HCT116 (cell line): ENCODE data around the gene KLHL18. TPM values are rescaled to one million over a fixed set of nuclear protein-coding genes. Genes with fewer than 3 reads are reported as not detected.

Source experiments
- ATAC-seq: fragments of 200-7000 bp; cut with Tn5 transposase; 2 replicates; pipeline ENCODE4 v1.9.1; 2020; ENCODE audit warnings: mild to moderate bottlenecking, moderate library complexity
- BruUV-seq: library from RNA; stranded (reverse); fragments of 400-500 nt; replicated peaks from 2 replicates; lab custom pipeline; 2021; lab: Mats Ljungman, UMichigan
- CTCF ChIA-PET: fragments of 300-600 bp; sonication (Branson Sonifier 250); formaldehyde crosslinking; loops from one replicate; lab custom pipeline; 2021; ENCODE audit warnings: antibody characterized with exemption; lab: Charles Lee
- POLR2A ChIA-PET: fragments of 300-600, 350-600 bp; sonication (Branson Sonifier 250); formaldehyde crosslinking; loops from one replicate; lab custom pipeline; 2021; ENCODE audit warnings: antibody characterized with exemption; lab: Charles Lee
- RAD21 ChIA-PET, 2 experiments: fragments of 300-600 bp; sonication (Branson Sonifier 250); formaldehyde crosslinking; loops; one replicate each; lab custom pipeline; 2023; ENCODE audit warnings: low total read pairs in 2 of 2; ENCODE audit not compliant: uncharacterized antibody in 2 of 2, unreplicated experiment in 2 of 2, low non-redundant PET in 1 of 2; lab: Charles Lee
- DNase-seq: peaks from one replicate; pipeline ENCODE4 v3.0.0-alpha.2; 2010; ENCODE audit warnings: low read depth, low spot score
- H2AFZ ChIP-seq: fragments of 200-600 bp; shearing (Covaris generic), sonication (generic); 2 replicates; pipeline ENCODE4 v1.6.1; 2017; ENCODE audit warnings: low read depth, mixed run types, mixed read lengths, antibody characterized with exemption, low read length; ENCODE audit not compliant: poor library complexity, severe bottlenecking
- H3K27ac ChIP-seq: 2 replicates; pipeline ENCODE4 v1.5.1; 2012; ENCODE audit warnings: low read depth, low read length
- H3K27me3 ChIP-seq: fragments of 200-600 bp; sonication (generic); 2 replicates; pipeline ENCODE4 v1.6.1; 2016; ENCODE audit warnings: mixed run types, low read length, mixed read lengths; ENCODE audit not compliant: insufficient read depth
- H3K36me3 ChIP-seq, 2 experiments: fragments of 200-500 bp in 1 of 2; fragments of 200-600 bp in 1 of 2; sonication (Bioruptor generic) in 1 of 2; sonication (generic) in 1 of 2; 2 replicates each; pipeline versions ENCODE4 v1.5.1 to v1.6.1; 2014 to 2016; ENCODE audit warnings: low read length in 2 of 2, inconsistent platforms in 1 of 2, mixed read lengths in 1 of 2, mixed run types in 1 of 2; ENCODE audit not compliant: insufficient read depth in 2 of 2, control insufficient read depth in 1 of 2
- H3K4me1 ChIP-seq, 2 experiments: fragments of 200-600 bp in 1 of 2; sonication (generic) in 1 of 2; 2 replicates each; pipeline versions ENCODE4 v1.5.1 to v1.6.1; 2012 to 2017; ENCODE audit warnings: low read length in 2 of 2, inconsistent platforms in 1 of 2, mild to moderate bottlenecking in 1 of 2, mixed read lengths in 1 of 2, mixed run types in 1 of 2, moderate library complexity in 1 of 2; ENCODE audit not compliant: insufficient read depth in 2 of 2, control insufficient read depth in 1 of 2
- H3K4me2 ChIP-seq: fragments of 200-600 bp; sonication (generic); 2 replicates; pipeline ENCODE4 v1.6.1; 2017; ENCODE audit warnings: mixed run types, low read length, mixed read lengths
- H3K4me3 ChIP-seq, 2 experiments: fragments of 200-600 bp in 1 of 2; sonication (generic) in 1 of 2; replicated peaks in 1 of 2; 2 replicates each; pipeline ENCODE4 v1.5.1; 2011 to 2016; ENCODE audit warnings: low read length in 2 of 2, control low read depth in 1 of 2, low read depth in 1 of 2, mild to moderate bottlenecking in 1 of 2, mixed read lengths in 1 of 2, mixed run types in 1 of 2
- H3K79me2 ChIP-seq: fragments of 200-600 bp; sonication (generic); 2 replicates; pipeline ENCODE4 v1.6.1; 2017; ENCODE audit warnings: mild to moderate bottlenecking, mixed run types, low read length, moderate library complexity, mixed read lengths; ENCODE audit not compliant: insufficient read depth
- H3K9ac ChIP-seq: fragments of 200-600 bp; sonication (generic); 2 replicates; pipeline ENCODE4 v1.6.1; 2016; ENCODE audit warnings: low read length, mixed read lengths
- H3K9me2 ChIP-seq: fragments of 200-600 bp; sonication (generic), shearing (Covaris generic); 2 replicates; pipeline ENCODE4 v1.6.1; 2017; ENCODE audit warnings: mixed run types, mild to moderate bottlenecking, moderate library complexity; ENCODE audit not compliant: insufficient read depth
- H3K9me3 ChIP-seq, 2 experiments: fragments of 200-500 bp in 1 of 2; fragments of 200-600 bp in 1 of 2; sonication (Bioruptor generic) in 1 of 2; sonication (generic) in 1 of 2; 2 replicates each; pipeline ENCODE4 v1.6.1; 2014 to 2017; ENCODE audit warnings: low read length in 2 of 2, mixed read lengths in 2 of 2, inconsistent platforms in 1 of 2, low read depth in 1 of 2, mild to moderate bottlenecking in 1 of 2, mixed run types in 1 of 2, moderate library complexity in 1 of 2; ENCODE audit not compliant: control insufficient read depth in 1 of 2, insufficient read depth in 1 of 2
- H4K20me1 ChIP-seq: fragments of 200-600 bp; sonication (generic), shearing (Covaris generic); 2 replicates; pipeline ENCODE4 v1.6.1; 2017; ENCODE audit warnings: mixed run types, mild to moderate bottlenecking, moderate library complexity; ENCODE audit not compliant: insufficient read depth
- CBX3 ChIP-seq: IDR thresholded peaks from 2 replicates; pipeline ENCODE4 v1.6.1; 2012; ENCODE audit warnings: low read depth
- EGR1 ChIP-seq: IDR thresholded peaks from 2 replicates; pipeline ENCODE4 v1.6.1; 2012; ENCODE audit warnings: low read depth
- FOSL1 ChIP-seq: IDR thresholded peaks from 2 replicates; pipeline ENCODE4 v1.6.1; 2012; ENCODE audit warnings: low read depth
- POLR2A ChIP-seq: IDR thresholded peaks from 2 replicates; pipeline ENCODE4 v1.7.0; 2011; ENCODE audit warnings: borderline replicate concordance; ENCODE audit not compliant: insufficient read depth, insufficient read length; ENCODE audit errors: extremely low read depth
- SP1 ChIP-seq: IDR thresholded peaks from 2 replicates; pipeline ENCODE4 v1.6.1; 2012; ENCODE audit warnings: low read depth
- SRF ChIP-seq: IDR thresholded peaks from 2 replicates; pipeline ENCODE4 v1.6.1; 2012; ENCODE audit warnings: low read depth
- ZNF274 ChIP-seq: fragments of 200-500 bp; sonication (Bioruptor generic); IDR thresholded peaks from 2 replicates; pipeline ENCODE4 v1.6.1; 2014; ENCODE audit warnings: mild to moderate bottlenecking, low read depth, low read length, inconsistent platforms
- intact Hi-C: fragments of 100-400 bp; cut with micrococcal nuclease; formaldehyde crosslinking; loops from 2 replicates; pipeline ENCODE4 v1.10.0; 2022
- total RNA-seq: library from RNA; stranded (reverse); gene quantifications from one replicate; pipeline ENCODE4 v1.2.1, GENCODE V29; 2021; ENCODE audit not compliant: unreplicated experiment
- TF ChIP-seq, protein P1 (sequence below), 3 experiments: fragments of 200-600 bp in 1 of 3; sonication (generic) in 1 of 3; IDR thresholded peaks in 2 of 3; conservative IDR thresholded peaks in 1 of 3; 2 replicates each; pipeline ENCODE4 v1.5.1; 2012 to 2017; ENCODE audit warnings: low read depth in 2 of 3, low read length in 2 of 3, antibody characterized with exemption in 1 of 3, borderline replicate concordance in 1 of 3, control low read depth in 1 of 3, mild to moderate bottlenecking in 1 of 3, mixed read lengths in 1 of 3, mixed run types in 1 of 3, moderate library complexity in 1 of 3; ENCODE audit not compliant: insufficient read depth in 1 of 3
- TF ChIP-seq, protein P2 (sequence below): IDR thresholded peaks from 2 replicates; pipeline ENCODE4 v1.6.1; 2011; ENCODE audit warnings: mild to moderate bottlenecking, low read length, moderate library complexity; ENCODE audit not compliant: insufficient replicate concordance; ENCODE audit errors: extremely low read depth
- TF ChIP-seq, protein P3 (sequence below): IDR thresholded peaks from 2 replicates; pipeline ENCODE4 v1.6.1; 2012

The KLHL18 gene
- total RNA-seq, 1 experiment from 2014 or later = 32.3 TPM

DNA sequence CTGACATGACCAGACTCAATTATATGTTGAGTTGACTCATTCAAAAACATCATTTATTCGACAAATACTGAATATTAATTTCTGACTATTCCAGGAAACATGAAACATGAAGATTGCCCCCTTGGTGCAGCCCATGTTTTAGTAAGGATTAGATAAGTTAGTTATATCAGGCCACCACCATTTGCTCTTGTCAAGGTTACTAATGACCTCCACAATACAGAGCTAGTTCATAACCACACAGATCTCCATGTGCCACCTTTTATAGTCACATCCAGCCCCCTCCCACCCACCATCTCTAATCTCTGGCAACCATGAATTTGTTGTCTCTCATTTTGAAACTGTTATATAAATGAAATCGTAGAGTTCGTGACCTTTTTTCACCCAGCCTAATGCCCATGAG, 15.7 kb downstream of the KLHL18 start (continued):
- TF ChIP-seq, protein P1, sequence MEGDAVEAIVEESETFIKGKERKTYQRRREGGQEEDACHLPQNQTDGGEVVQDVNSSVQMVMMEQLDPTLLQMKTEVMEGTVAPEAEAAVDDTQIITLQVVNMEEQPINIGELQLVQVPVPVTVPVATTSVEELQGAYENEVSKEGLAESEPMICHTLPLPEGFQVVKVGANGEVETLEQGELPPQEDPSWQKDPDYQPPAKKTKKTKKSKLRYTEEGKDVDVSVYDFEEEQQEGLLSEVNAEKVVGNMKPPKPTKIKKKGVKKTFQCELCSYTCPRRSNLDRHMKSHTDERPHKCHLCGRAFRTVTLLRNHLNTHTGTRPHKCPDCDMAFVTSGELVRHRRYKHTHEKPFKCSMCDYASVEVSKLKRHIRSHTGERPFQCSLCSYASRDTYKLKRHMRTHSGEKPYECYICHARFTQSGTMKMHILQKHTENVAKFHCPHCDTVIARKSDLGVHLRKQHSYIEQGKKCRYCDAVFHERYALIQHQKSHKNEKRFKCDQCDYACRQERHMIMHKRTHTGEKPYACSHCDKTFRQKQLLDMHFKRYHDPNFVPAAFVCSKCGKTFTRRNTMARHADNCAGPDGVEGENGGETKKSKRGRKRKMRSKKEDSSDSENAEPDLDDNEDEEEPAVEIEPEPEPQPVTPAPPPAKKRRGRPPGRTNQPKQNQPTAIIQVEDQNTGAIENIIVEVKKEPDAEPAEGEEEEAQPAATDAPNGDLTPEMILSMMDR (IDR thresholded peaks at IDR 0.05 in 2 of 3, conservative IDR thresholded peaks at IDR 0.05 in 1 of 3; ENCODE audit: borderline replicate concordance in 1 of 3, insufficient read depth in 1 of 3, low read depth in 2 of 3, low read length in 2 of 3) = no peak
- TF ChIP-seq FOSL1 = no peak

- ChIA-PET POLR2A (no interaction called here), CTCF (no interaction called here), RAD21 (no interaction called here)
- Histone ChIP-seq H3K4me1 (no peaks in the 10 kb centered on the region), H3K4me2 (no peak overlapping the region), H2AFZ (no peak overlapping the region), H3K27me3 (no peaks in the 10 kb centered on the region), H3K9me2 (no peaks in the 10 kb centered on the region), H3K36me3 (peaks cover 0 to 3% of the 10 kb centered on the region in 2 experiments; a peak in 1 of 4 replicates), H4K20me1 (no peaks in the 10 kb centered on the region), H3K4me3 (no peak overlapping the region), H3K79me2 (peaks cover 69% of the 10 kb centered on the region), H3K9ac (no peak overlapping the region), H3K27ac (no peak overlapping the region), H3K9me3 (no peaks in the 10 kb centered on the region)
- DNase-seq (no peak), ATAC-seq (no peak)
- intact Hi-C loops = no loop called here
- TF ChIP-seq, protein P2, sequence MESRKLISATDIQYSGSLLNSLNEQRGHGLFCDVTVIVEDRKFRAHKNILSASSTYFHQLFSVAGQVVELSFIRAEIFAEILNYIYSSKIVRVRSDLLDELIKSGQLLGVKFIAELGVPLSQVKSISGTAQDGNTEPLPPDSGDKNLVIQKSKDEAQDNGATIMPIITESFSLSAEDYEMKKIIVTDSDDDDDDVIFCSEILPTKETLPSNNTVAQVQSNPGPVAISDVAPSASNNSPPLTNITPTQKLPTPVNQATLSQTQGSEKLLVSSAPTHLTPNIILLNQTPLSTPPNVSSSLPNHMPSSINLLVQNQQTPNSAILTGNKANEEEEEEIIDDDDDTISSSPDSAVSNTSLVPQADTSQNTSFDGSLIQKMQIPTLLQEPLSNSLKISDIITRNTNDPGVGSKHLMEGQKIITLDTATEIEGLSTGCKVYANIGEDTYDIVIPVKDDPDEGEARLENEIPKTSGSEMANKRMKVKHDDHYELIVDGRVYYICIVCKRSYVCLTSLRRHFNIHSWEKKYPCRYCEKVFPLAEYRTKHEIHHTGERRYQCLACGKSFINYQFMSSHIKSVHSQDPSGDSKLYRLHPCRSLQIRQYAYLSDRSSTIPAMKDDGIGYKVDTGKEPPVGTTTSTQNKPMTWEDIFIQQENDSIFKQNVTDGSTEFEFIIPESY = no peak
- TF ChIP-seq SRF (no peak), POLR2A (no peak), ZNF274 (no peak), CBX3 (no peak), EGR1 (no peak), SP1 (no peak)
- TF ChIP-seq, protein P3, sequence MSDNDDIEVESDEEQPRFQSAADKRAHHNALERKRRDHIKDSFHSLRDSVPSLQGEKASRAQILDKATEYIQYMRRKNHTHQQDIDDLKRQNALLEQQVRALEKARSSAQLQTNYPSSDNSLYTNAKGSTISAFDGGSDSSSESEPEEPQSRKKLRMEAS = no peak
- BruUV-seq = no TSS peak
These were observed 16.9 kb downstream of the KLHL18 start for GRCh38 chr3:47299381-47300318.
